ENCODE measurements around the gene ZNF618.

The ZNF618 gene

DNA sequence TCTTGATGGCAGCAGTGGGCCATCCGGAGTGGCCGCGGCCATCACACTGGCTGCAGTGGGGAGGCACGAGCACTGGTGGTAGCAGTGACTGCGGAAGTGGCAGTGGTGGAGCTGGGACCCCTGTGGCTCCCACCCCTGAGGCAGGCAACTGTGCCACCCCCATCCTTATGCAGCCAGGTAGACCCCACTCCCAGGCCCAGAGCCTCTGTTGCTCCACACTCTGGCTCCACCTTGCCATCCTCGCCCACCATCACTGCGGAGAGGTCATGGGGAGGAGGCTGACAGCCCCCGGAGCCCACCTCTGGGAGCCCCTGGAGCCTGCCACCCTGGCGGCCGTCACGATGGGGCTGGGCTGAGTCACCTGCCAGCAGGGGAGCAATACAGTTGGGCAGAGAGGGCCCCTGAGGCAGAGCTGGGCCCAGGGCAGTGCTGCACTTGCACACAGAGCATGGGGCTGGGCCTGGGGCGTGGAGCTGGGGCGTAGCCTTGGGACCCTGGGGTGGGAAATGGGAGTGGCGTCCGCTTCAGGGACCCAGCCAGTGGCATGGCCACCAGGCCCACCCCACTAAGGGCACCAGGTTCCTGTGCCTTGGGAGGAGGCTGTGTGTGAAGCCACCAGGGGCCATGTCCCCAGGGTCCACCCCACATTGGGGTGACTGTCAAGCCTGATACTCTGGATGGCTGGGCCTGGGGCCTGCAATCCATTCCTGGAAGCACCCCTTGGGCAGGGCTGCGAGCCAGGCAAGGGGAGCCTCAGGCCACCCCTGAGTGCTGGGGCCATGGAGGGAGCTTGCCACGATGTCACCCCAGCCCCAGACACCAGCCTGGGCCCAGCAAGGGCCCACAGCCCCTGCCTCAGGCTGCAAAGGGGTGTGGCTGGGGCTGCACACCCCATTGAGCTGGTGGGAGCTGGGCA lies 194.3 kb downstream of the ZNF618 start:
- no peak overlapping the region for H3K27ac ChIP-seq
- no peaks in the 10 kb centered on the region for H3K36me3 ChIP-seq (replicated peaks)
- no peak overlapping the region for H3K4me3 ChIP-seq (ENCODE audit: low read depth, low read length)
- H3K27me3 ChIP-seq (replicated peaks): peaks cover 4% of the 10 kb centered on the region
- in situ Hi-C loops (cut with HindIII; ENCODE audit: low pct_ligation_motif_present, low sequenced_read_pairs): no loop called here
- DNase-seq: no peak
- TF ChIP-seq, protein P1, sequence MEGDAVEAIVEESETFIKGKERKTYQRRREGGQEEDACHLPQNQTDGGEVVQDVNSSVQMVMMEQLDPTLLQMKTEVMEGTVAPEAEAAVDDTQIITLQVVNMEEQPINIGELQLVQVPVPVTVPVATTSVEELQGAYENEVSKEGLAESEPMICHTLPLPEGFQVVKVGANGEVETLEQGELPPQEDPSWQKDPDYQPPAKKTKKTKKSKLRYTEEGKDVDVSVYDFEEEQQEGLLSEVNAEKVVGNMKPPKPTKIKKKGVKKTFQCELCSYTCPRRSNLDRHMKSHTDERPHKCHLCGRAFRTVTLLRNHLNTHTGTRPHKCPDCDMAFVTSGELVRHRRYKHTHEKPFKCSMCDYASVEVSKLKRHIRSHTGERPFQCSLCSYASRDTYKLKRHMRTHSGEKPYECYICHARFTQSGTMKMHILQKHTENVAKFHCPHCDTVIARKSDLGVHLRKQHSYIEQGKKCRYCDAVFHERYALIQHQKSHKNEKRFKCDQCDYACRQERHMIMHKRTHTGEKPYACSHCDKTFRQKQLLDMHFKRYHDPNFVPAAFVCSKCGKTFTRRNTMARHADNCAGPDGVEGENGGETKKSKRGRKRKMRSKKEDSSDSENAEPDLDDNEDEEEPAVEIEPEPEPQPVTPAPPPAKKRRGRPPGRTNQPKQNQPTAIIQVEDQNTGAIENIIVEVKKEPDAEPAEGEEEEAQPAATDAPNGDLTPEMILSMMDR (IDR thresholded peaks at IDR 0.05; ENCODE audit: low read depth, low read length, missing control alignments): no peak

DNA sequence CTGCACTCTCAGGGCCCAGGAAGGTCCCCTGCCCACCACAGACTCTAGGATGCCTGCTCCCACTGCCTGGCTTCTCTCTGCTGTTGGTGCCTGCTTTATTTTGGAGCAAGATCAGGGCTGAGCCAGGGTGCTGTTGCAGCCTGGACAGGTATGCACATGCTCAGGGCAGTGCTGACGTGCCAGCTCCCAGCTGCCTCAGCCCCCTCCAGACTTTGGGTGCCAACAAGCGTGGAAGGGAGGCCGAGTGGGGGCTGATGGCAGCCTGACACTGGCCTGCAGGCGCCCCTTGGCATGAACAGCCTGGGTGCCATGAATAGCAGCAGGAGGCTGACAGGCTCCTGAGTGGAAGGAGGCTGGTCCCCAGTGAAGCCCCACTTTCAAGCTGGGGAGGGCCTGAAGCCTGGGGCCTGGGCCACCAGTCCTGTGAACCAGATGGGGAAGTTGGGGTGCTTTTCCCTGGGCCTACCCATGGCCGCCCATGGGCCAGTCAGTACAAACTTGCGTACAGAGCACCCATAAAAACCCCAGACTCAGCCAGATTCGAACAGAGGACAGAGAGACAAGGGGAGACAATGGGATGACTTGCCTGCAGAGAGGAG lies 195.2 kb downstream of the ZNF618 start:
- no peak overlapping the region for H3K4me3 ChIP-seq (ENCODE audit: low read depth, low read length)
- peaks cover 6% of the 10 kb centered on the region for H3K27me3 ChIP-seq (replicated peaks)
- in situ Hi-C loops (cut with HindIII; ENCODE audit: low pct_ligation_motif_present, low sequenced_read_pairs): no loop called here
- H3K36me3 ChIP-seq (replicated peaks): no peaks in the 10 kb centered on the region
- H3K27ac ChIP-seq: no peak overlapping the region
- TF ChIP-seq, protein P1 (IDR thresholded peaks at IDR 0.05; ENCODE audit: low read depth, low read length, missing control alignments): no peak
- no peak for DNase-seq

DNA sequence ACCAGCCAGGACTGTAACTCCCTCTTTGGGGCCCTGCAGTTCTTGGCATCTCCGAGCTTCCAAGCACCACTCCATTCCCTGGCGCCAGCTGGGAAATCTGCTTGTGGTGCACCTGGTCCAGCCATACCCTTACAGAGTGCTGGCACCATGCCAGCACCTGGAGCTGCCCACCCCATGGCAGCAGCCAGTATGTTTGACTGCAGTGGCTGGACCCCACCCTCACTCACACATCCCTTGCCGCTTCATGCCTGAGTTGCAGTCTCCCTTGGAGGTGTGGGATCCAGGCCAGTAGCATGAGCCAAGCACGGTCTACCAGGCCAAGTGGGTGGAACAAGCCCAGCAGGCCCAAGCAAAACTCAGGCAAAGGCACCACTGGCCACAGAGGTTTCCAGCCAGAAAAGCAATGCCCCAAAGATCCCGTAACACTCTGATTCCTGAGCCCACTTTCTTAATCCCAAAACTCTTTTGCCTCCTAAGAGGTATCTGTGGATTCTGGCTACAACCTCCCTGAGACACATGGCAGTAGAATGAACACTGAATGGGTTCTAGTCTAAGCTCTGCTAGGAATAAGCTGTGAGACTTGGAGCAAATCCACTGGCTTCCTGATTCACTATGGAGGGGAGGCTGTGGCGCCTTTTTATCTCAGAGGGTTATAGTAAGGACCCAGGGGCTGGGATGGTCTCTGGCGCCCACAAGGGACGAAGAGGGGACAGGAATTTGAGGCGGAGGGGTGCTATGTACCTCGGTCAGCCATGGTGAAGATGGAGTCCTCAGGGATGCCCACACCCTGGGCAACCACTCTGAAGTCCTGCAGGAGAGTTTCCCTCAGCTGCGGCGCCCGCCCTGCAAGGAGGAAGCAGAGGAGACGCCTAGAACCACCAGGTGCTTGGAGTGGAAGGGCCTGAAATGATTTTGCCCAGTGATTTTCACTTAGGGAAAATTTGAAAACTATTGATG lies 196.4 kb downstream of the ZNF618 start:
- DNase-seq: no peak
- Histone ChIP-seq H3K27me3 (replicated peaks) (peaks cover 10% of the 10 kb centered on the region), H3K4me3 (ENCODE audit: low read depth, low read length) (no peak overlapping the region), H3K36me3 (replicated peaks) (no peaks in the 10 kb centered on the region), H3K27ac (no peak overlapping the region)
- TF ChIP-seq, protein P1 (IDR thresholded peaks at IDR 0.05; ENCODE audit: low read depth, low read length, missing control alignments): no peak
- in situ Hi-C loops (cut with HindIII; ENCODE audit: low pct_ligation_motif_present, low sequenced_read_pairs): no loop called here

DNA sequence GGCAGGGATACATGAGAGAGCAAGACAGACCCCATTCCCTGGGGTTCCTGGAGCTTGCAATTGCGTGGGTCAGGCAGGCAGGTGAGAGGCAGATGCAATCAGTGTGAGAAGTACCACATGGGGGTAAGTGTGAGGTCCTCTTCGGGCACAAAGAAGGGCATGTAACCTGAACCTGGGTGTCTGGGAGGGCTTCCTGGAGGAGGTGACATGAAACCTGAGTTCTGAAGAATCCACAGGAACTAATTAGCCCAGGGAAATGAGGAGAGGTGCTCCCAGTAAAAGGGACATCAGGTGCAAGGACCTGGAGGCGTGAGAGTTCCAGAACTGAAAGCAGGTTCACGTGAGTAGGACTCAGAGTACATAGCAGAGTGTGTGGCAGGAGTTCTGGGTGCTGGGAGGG lies 199.5 kb downstream of the ZNF618 start:
- in situ Hi-C loops (cut with HindIII; ENCODE audit: low pct_ligation_motif_present, low sequenced_read_pairs): no loop called here
- Histone ChIP-seq H3K27ac (no peak overlapping the region), H3K27me3 (replicated peaks) (peaks cover 10% of the 10 kb centered on the region), H3K36me3 (replicated peaks) (no peaks in the 10 kb centered on the region), H3K4me3 (ENCODE audit: low read depth, low read length) (no peak overlapping the region)
- no peak for DNase-seq
- TF ChIP-seq, protein P1 (IDR thresholded peaks at IDR 0.05; ENCODE audit: low read depth, low read length, missing control alignments): no peak

DNA sequence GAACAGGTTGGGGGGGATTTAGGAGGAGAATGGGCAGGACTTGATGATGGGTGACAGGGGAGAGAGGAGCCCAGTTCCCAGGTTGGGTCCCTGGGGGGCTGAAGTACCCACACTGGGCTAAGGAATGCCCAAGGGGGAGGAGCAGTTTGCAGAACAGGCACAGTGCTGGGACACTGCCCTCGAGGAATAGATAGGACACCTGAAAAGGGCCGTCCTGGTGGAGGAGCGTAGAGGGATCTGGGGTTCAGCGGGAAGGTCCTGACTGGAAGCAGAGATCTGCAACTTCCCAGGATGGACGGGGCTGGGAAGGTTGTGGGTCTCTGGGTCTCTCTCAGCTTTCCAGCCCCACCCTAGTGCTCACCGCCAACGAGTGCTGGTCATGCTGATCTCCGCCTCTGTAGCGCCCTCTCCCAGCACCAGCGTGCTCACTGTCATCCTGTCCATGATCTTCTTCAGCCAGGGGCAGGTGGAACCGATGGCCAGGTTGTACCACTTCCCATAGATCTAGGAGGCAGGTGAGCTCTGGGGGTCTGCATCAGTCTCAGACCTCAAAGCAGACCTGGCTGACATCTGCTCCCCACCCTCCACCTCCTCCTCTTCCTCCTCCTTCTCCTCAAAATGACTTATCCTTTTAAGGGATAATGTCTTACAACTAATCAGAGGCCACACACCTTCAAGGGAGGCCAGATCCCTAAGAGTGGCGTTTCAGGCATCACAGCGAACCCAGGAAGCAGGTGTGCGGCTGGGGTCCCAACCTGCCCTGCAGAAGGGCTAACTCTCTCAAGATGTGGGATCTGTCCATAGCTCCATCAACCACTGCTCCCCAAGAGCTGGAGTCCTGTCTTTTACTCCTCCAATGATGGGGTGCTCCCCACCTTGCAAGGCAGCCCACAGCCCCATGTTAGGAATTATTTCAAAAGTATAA lies 200.4 kb downstream of the ZNF618 start:
- DNase-seq: no peak
- in situ Hi-C loops (cut with HindIII; ENCODE audit: low pct_ligation_motif_present, low sequenced_read_pairs): no loop called here
- peaks cover 10% of the 10 kb centered on the region for H3K27me3 ChIP-seq (replicated peaks)

More for the DNA sequence above, 200.4 kb downstream of the ZNF618 start:
- TF ChIP-seq, protein P1 (IDR thresholded peaks at IDR 0.05; ENCODE audit: low read depth, low read length, missing control alignments): no peak
- Histone ChIP-seq H3K4me3 (ENCODE audit: low read depth, low read length) (no peak overlapping the region), H3K27ac (no peak overlapping the region), H3K36me3 (replicated peaks) (no peaks in the 10 kb centered on the region)
